IPS-11a (cell line): ENCODE measurements around the gene DNER.
A peak's percentile ranks its signal among the peaks of the same experiment; 100 is the strongest.
"Not testable (repeated sequence)": the region's sequence is repeated elsewhere in the genome, so short reads cannot be mapped to it uniquely, and the experiment has no call there.

Experiments used
- H3K4me3 ChIP-seq: one replicate; pipeline ENCODE4 v1.5.1; 2013; ENCODE audit warnings: low read depth, low read length, control low read depth

DNER gene

GRCh38 chr2:229718057-229718456 lies 3.7 kb upstream of the DNER start:
- H3K4me3 ChIP-seq, result no peak overlapping the region

GRCh38 chr2:229715895-229716507 lies 1.6 kb upstream of the DNER start:
- no peak overlapping the region for H3K4me3 ChIP-seq

- H3K4me3 ChIP-seq, result peak overlapping the region; percentile 48
These were observed 584 bp upstream of the DNER start for GRCh38 chr2:229714736-229715541.

GRCh38 chr2:229713371-229714079 lies 830 bp downstream of the DNER start:
- H3K4me3 ChIP-seq, result peak overlapping the region; percentile 55

GRCh38 chr2:229712136-229712535 lies 2.2 kb downstream of the DNER start:
- H3K4me3 ChIP-seq, result no peak overlapping the region

- no peak overlapping the region for H3K4me3 ChIP-seq
These were observed 6.0 kb downstream of the DNER start for GRCh38 chr2:229708335-229708734.

- no peak overlapping the region for H3K4me3 ChIP-seq
These were observed 10.3 kb downstream of the DNER start for GRCh38 chr2:229703909-229704630.

- no peak overlapping the region for H3K4me3 ChIP-seq
These were observed 12.6 kb downstream of the DNER start for GRCh38 chr2:229701716-229702115.

- no peak overlapping the region for H3K4me3 ChIP-seq
These were observed 13.3 kb downstream of the DNER start for GRCh38 chr2:229701062-229701461.

GRCh38 chr2:229695961-229696360 lies 18.4 kb downstream of the DNER start:
- no peak overlapping the region for H3K4me3 ChIP-seq

- not testable (repeated sequence) for H3K4me3 ChIP-seq
These were observed 20.5 kb downstream of the DNER start for GRCh38 chr2:229693845-229694244.

- H3K4me3 ChIP-seq, result no peak overlapping the region
These were observed 22.7 kb downstream of the DNER start for GRCh38 chr2:229691631-229692030.

- H3K4me3 ChIP-seq, result no peak overlapping the region
These were observed 25.0 kb downstream of the DNER start for GRCh38 chr2:229689307-229689839.

GRCh38 chr2:229688141-229688540 lies 26.2 kb downstream of the DNER start:
- no peak overlapping the region for H3K4me3 ChIP-seq

- H3K4me3 ChIP-seq, result no peak overlapping the region
These were observed 28.0 kb downstream of the DNER start for GRCh38 chr2:229686122-229686919.

GRCh38 chr2:229684942-229685562 lies 29.3 kb downstream of the DNER start:
- H3K4me3 ChIP-seq, result no peak overlapping the region

- no peak overlapping the region for H3K4me3 ChIP-seq
These were observed 34.8 kb downstream of the DNER start for GRCh38 chr2:229679393-229680125.

GRCh38 chr2:229675569-229675968 lies 38.8 kb downstream of the DNER start:
- no peak overlapping the region for H3K4me3 ChIP-seq
